Neural progenitor cell (in vitro differentiated cells): ENCODE measurements around the gene BTBD9. TPM values are rescaled to one million over a fixed set of nuclear protein-coding genes. Genes with fewer than 3 reads are reported as not detected.

Source experiments
- DNase-seq: peaks from one replicate; pipeline ENCODE4 v3.0.0-alpha.2; 2016; ENCODE audit warnings: low spot score
- H2AFZ ChIP-seq: fragments of 200-600 bp; sonication (generic); replicated peaks from 2 replicates; pipeline ENCODE4 v1.6.1; 2016; ENCODE audit warnings: antibody characterized with exemption
- H3F3A ChIP-seq: fragments of 200-600 bp; sonication (generic); 2 replicates; pipeline ENCODE4 v1.6.1; 2016; ENCODE audit warnings: antibody characterized with exemption, low read depth
- H3K27ac ChIP-seq: fragments of 200-600 bp; sonication (generic); 2 replicates; pipeline ENCODE4 v1.5.1; 2016; ENCODE audit warnings: mild to moderate bottlenecking
- H3K27me3 ChIP-seq: fragments of 200-600 bp; sonication (generic); 2 replicates; pipeline ENCODE4 v1.6.1; 2016; ENCODE audit warnings: mild to moderate bottlenecking, moderate library complexity
- H3K36me3 ChIP-seq: fragments of 200-600 bp; sonication (generic); 2 replicates; pipeline ENCODE4 v1.5.1; 2016
- H3K4me1 ChIP-seq: fragments of 200-600 bp; sonication (generic); 2 replicates; pipeline ENCODE4 v1.6.1; 2016; ENCODE audit warnings: mixed run types
- H3K4me2 ChIP-seq: fragments of 200-600 bp; sonication (generic); 2 replicates; pipeline ENCODE4 v1.6.1; 2016
- H3K4me3 ChIP-seq: fragments of 200-600 bp; sonication (generic); 2 replicates; pipeline ENCODE4 v1.5.1; 2016
- H3K79me2 ChIP-seq: fragments of 200-600 bp; sonication (generic); 2 replicates; pipeline ENCODE4 v1.6.1; 2016; ENCODE audit warnings: low read depth
- H3K9ac ChIP-seq: fragments of 200-600 bp; sonication (generic); 2 replicates; pipeline ENCODE4 v1.6.1; 2016
- H3K9me3 ChIP-seq: fragments of 200-600 bp; sonication (generic); 2 replicates; pipeline ENCODE4 v1.5.1; 2016; ENCODE audit warnings: low read depth
- H4K20me1 ChIP-seq: fragments of 200-600 bp; sonication (generic); 2 replicates; pipeline ENCODE4 v1.6.1; 2016; ENCODE audit warnings: low read depth
- H3K27ac Mint-ChIP-seq: 3 replicates; pipeline ENCODE4 v1.8.0; 2021; ENCODE audit warnings: mixed read lengths
- H3K27me3 Mint-ChIP-seq: 2 replicates; pipeline ENCODE4 v1.8.0; 2022; ENCODE audit warnings: low read depth, mild to moderate bottlenecking, inconsistent platforms, moderate library complexity, mixed read lengths; ENCODE audit not compliant: insufficient read depth
- H3K36me3 Mint-ChIP-seq: 3 replicates; pipeline ENCODE4 v1.8.0; 2021; ENCODE audit warnings: mixed read lengths
- H3K4me1 Mint-ChIP-seq: 3 replicates; pipeline ENCODE4 v1.8.0; 2021; ENCODE audit warnings: mixed read lengths
- H3K4me3 Mint-ChIP-seq: 3 replicates; pipeline ENCODE4 v1.8.0; 2021; ENCODE audit warnings: mild to moderate bottlenecking, moderate library complexity, mixed read lengths
- H3K9me3 Mint-ChIP-seq: 3 replicates; pipeline ENCODE4 v1.8.0; 2020; ENCODE audit warnings: mixed read lengths
- CTCF ChIP-seq: fragments of 200-600 bp; sonication (generic); IDR thresholded peaks from 2 replicates; pipeline ENCODE4 v1.5.1; 2017; ENCODE audit warnings: antibody characterized with exemption, mild to moderate bottlenecking
- EZH2 ChIP-seq: fragments of 200-600 bp; sonication (generic); IDR thresholded peaks from 2 replicates; pipeline ENCODE4 v1.6.1; 2017; ENCODE audit warnings: antibody characterized with exemption, mild to moderate bottlenecking, moderate library complexity
- EZH2phosphoT487 ChIP-seq: fragments of 200-600 bp; sonication (generic); IDR thresholded peaks from 2 replicates; pipeline ENCODE4 v1.6.1; 2017; ENCODE audit warnings: antibody characterized with exemption
- total RNA-seq: library from RNA; depleted of rRNA; stranded (reverse); fragments of >200 nt; gene quantifications from 2 replicates; pipeline ENCODE4 v1.2.3, GENCODE V29; 2015; ENCODE audit warnings: low replicate concordance

Gene BTBD9
- total RNA-seq, 1 donor from 2014 or later = 16.9 TPM

GRCh38 chr6:38166411-38167240, 473.1 kb downstream of the BTBD9 start:
- peaks cover 6% of the 10 kb centered on the region for H4K20me1 ChIP-seq
- Mint-ChIP-seq H3K9me3 (peaks cover 3% of the 10 kb centered on the region), H3K27me3 (no peaks in the 10 kb centered on the region), H3K4me1 (peaks cover 22% of the 10 kb centered on the region), H3K27ac (no peak overlapping the region), H3K4me3 (no peak overlapping the region), H3K36me3 (peaks cover 6% of the 10 kb centered on the region)
- H3K27me3 ChIP-seq = no peaks in the 10 kb centered on the region
- H3K9me3 ChIP-seq = no peaks in the 10 kb centered on the region
- H2AFZ ChIP-seq = no peak overlapping the region
- peaks cover 18% of the 10 kb centered on the region for H3K4me1 ChIP-seq
- H3K4me3 ChIP-seq = no peak overlapping the region
- H3K27ac ChIP-seq = no peak overlapping the region
- peaks cover 5% of the 10 kb centered on the region for H3F3A ChIP-seq
- no peak for DNase-seq
- TF ChIP-seq EZH2phosphoT487 = no peak
- no peak for TF ChIP-seq EZH2
- no peak for TF ChIP-seq CTCF
- H3K4me2 ChIP-seq = no peak overlapping the region
- no peaks in the 10 kb centered on the region for H3K36me3 ChIP-seq
- H3K79me2 ChIP-seq = no peaks in the 10 kb centered on the region
- H3K9ac ChIP-seq = no peak overlapping the region

- Histone ChIP-seq H3K79me2 (no peaks in the 10 kb centered on the region), H3K9me3 (no peaks in the 10 kb centered on the region), H3K4me3 (no peak overlapping the region), H3K4me1 (peaks cover 3% of the 10 kb centered on the region), H3K36me3 (no peaks in the 10 kb centered on the region), H3K27me3 (no peaks in the 10 kb centered on the region), H3K9ac (no peak overlapping the region), H3F3A (peaks cover under 1% of the 10 kb centered on the region), H2AFZ (no peak overlapping the region), H3K27ac (no peak overlapping the region), H3K4me2 (no peak overlapping the region), H4K20me1 (peaks cover under 1% of the 10 kb centered on the region)
- H3K4me1 Mint-ChIP-seq = peaks cover 7% of the 10 kb centered on the region
- H3K27me3 Mint-ChIP-seq = no peaks in the 10 kb centered on the region
- peaks cover 3% of the 10 kb centered on the region for H3K9me3 Mint-ChIP-seq
- H3K4me3 Mint-ChIP-seq = no peak overlapping the region
- peaks cover 25% of the 10 kb centered on the region for H3K36me3 Mint-ChIP-seq
- TF ChIP-seq EZH2phosphoT487 = no peak
- TF ChIP-seq EZH2 = no peak
- no peak for TF ChIP-seq CTCF
- no peak overlapping the region for H3K27ac Mint-ChIP-seq
- no peak for DNase-seq
Measured at GRCh38 chr6:38164671-38165108, 475.0 kb downstream of the BTBD9 start.

GRCh38 chr6:38164131-38164481, 475.6 kb downstream of the BTBD9 start:
- Mint-ChIP-seq H3K27ac (no peak overlapping the region), H3K4me3 (no peak overlapping the region), H3K9me3 (peaks cover 3% of the 10 kb centered on the region), H3K4me1 (peaks cover 7% of the 10 kb centered on the region), H3K27me3 (no peaks in the 10 kb centered on the region), H3K36me3 (peaks cover 29% of the 10 kb centered on the region)
- Histone ChIP-seq H3K9me3 (no peaks in the 10 kb centered on the region), H4K20me1 (no peaks in the 10 kb centered on the region), H3K36me3 (no peaks in the 10 kb centered on the region), H3K27ac (no peak overlapping the region), H3K79me2 (no peaks in the 10 kb centered on the region), H3K4me3 (no peak overlapping the region), H3K4me2 (no peak overlapping the region), H2AFZ (no peak overlapping the region), H3F3A (no peaks in the 10 kb centered on the region), H3K4me1 (peaks cover 3% of the 10 kb centered on the region), H3K27me3 (no peaks in the 10 kb centered on the region), H3K9ac (no peak overlapping the region)
- no peak for DNase-seq
- no peak for TF ChIP-seq EZH2
- no peak for TF ChIP-seq CTCF
- no peak for TF ChIP-seq EZH2phosphoT487
